HEK293 (cell line): ENCODE measurements around the gene CYP24A1.

Experiments
- CTCF ChIP-seq: fragments of 450-650 bp; formaldehyde crosslinking; IDR thresholded peaks from 2 replicates; pipeline ENCODE4 v1.5.1; 2016; ENCODE audit warnings: missing biosample characterization, missing genetic modification characterization
- PRDM1 ChIP-seq: fragments of 450-650 bp; formaldehyde crosslinking; IDR thresholded peaks from 2 replicates; pipeline ENCODE4; 2016; ENCODE audit warnings: missing biosample characterization, missing genetic modification characterization
- PRDM10 ChIP-seq: fragments of 450-650 bp; formaldehyde crosslinking; IDR thresholded peaks from 2 replicates; pipeline ENCODE4 v1.5.1; 2016; ENCODE audit warnings: missing biosample characterization, missing genetic modification characterization
- REST ChIP-seq: fragments of 450-650 bp; formaldehyde crosslinking; IDR thresholded peaks from 2 replicates; pipeline ENCODE4 v1.5.1; 2016; ENCODE audit warnings: missing biosample characterization, missing genetic modification characterization
- SP2 ChIP-seq: fragments of 450-650 bp; formaldehyde crosslinking; IDR thresholded peaks from 2 replicates; pipeline ENCODE4 v1.5.1; 2016; ENCODE audit warnings: missing biosample characterization, missing genetic modification characterization
- ZFP69B ChIP-seq: fragments of 450-650 bp; formaldehyde crosslinking; IDR thresholded peaks from 2 replicates; pipeline ENCODE4 v1.5.1; 2016; ENCODE audit warnings: missing biosample characterization, missing genetic modification characterization
- ZNF121 ChIP-seq: fragments of 450-650 bp; formaldehyde crosslinking; IDR thresholded peaks from 2 replicates; pipeline ENCODE4 v1.5.1; 2016; ENCODE audit warnings: missing biosample characterization, missing genetic modification characterization
- ZNF175 ChIP-seq: fragments of 450-650 bp; formaldehyde crosslinking; IDR thresholded peaks from 2 replicates; pipeline ENCODE4 v1.5.1; 2016; ENCODE audit warnings: missing biosample characterization, missing genetic modification characterization
- ZNF2 ChIP-seq: fragments of 450-650 bp; formaldehyde crosslinking; IDR thresholded peaks from 2 replicates; pipeline ENCODE4 v1.5.1; 2016; ENCODE audit warnings: missing biosample characterization, missing genetic modification characterization
- ZNF558 ChIP-seq: fragments of 450-650 bp; formaldehyde crosslinking; IDR thresholded peaks from 2 replicates; pipeline ENCODE4 v1.5.1; 2016; ENCODE audit warnings: missing biosample characterization, missing genetic modification characterization
- ZNF704 ChIP-seq: fragments of 450-650 bp; formaldehyde crosslinking; IDR thresholded peaks from 2 replicates; pipeline ENCODE4 v1.5.1; 2016; ENCODE audit warnings: missing biosample characterization, missing genetic modification characterization
- ZNF76 ChIP-seq: fragments of 450-650 bp; formaldehyde crosslinking; IDR thresholded peaks from 2 replicates; pipeline ENCODE4; 2016; ENCODE audit warnings: low read depth, missing biosample characterization, missing genetic modification characterization, borderline replicate concordance

- TF ChIP-seq CTCF (tag by site-specific recombination) = no peak
- no peak for TF ChIP-seq SP2 (tag by site-specific recombination)
- no peak for TF ChIP-seq ZNF704
- no peak for TF ChIP-seq ZFP69B (tag by site-specific recombination)
- TF ChIP-seq PRDM1 (tag by site-specific recombination) = no peak
- no peak for TF ChIP-seq ZNF76
- no peak for TF ChIP-seq ZNF558
- TF ChIP-seq ZNF121 (tag by site-specific recombination) = no peak
- no peak for TF ChIP-seq ZNF2 (tag by site-specific recombination)
- no peak for TF ChIP-seq REST (tag by site-specific recombination)
- TF ChIP-seq ZNF175 (tag by site-specific recombination) = no peak
- TF ChIP-seq PRDM10 = no peak
These were observed 33.4 kb upstream of the CYP24A1 start for GRCh38 chr20:54207053-54207742.
